Putamen (tissue), 1 donor: ENCODE data around the gene ZNF362.

ENCODE experiments used
- DNase-seq: peaks from one replicate; pipeline ENCODE4 v3.0.0-alpha.2; 2016; ENCODE audit warnings: low spot score

ZNF362 gene

GRCh38 chr1:33244809-33245186, 11.5 kb upstream of the ZNF362 start:
- DNase-seq = no peak

- DNase-seq = no peak
These were observed 10.1 kb upstream of the ZNF362 start for GRCh38 chr1:33246171-33246570.

GRCh38 chr1:33247545-33247944, 8.7 kb upstream of the ZNF362 start:
- DNase-seq = no peak

GRCh38 chr1:33248244-33248643, 8.0 kb upstream of the ZNF362 start:
- no peak for DNase-seq

GRCh38 chr1:33249422-33249821, 6.9 kb upstream of the ZNF362 start:
- DNase-seq = no peak

- no peak for DNase-seq
These were observed 6.1 kb upstream of the ZNF362 start for GRCh38 chr1:33250217-33250616.

GRCh38 chr1:33250724-33251123, 5.6 kb upstream of the ZNF362 start:
- no peak for DNase-seq

- no peak for DNase-seq
These were observed 1.8 kb upstream of the ZNF362 start for GRCh38 chr1:33254491-33254890.

- DNase-seq = peak; percentile 64
These were observed 708 bp upstream of the ZNF362 start for GRCh38 chr1:33255347-33256220.

GRCh38 chr1:33256221-33256470, 146 bp upstream of the ZNF362 start:
- no peak for DNase-seq

- DNase-seq = no peak
These were observed 997 bp downstream of the ZNF362 start for GRCh38 chr1:33257207-33257771.

GRCh38 chr1:33257772-33258712, 1.8 kb downstream of the ZNF362 start:
- no peak for DNase-seq

GRCh38 chr1:33258788-33259274, 2.5 kb downstream of the ZNF362 start:
- DNase-seq = no peak

- DNase-seq = no peak
These were observed 3.6 kb downstream of the ZNF362 start for GRCh38 chr1:33259879-33260278.

- no peak for DNase-seq
These were observed 4.1 kb downstream of the ZNF362 start for GRCh38 chr1:33260439-33260838.

- DNase-seq = no peak
These were observed 5.1 kb downstream of the ZNF362 start for GRCh38 chr1:33261344-33261743.

- DNase-seq = no peak
These were observed 7.7 kb downstream of the ZNF362 start for GRCh38 chr1:33263890-33264504.

- no peak for DNase-seq
These were observed 9.7 kb downstream of the ZNF362 start for GRCh38 chr1:33265780-33266605.

- no peak for DNase-seq
These were observed 10.5 kb downstream of the ZNF362 start for GRCh38 chr1:33266766-33267165.

GRCh38 chr1:33267468-33268205, 11.3 kb downstream of the ZNF362 start:
- no peak for DNase-seq

GRCh38 chr1:33268457-33268856, 12.2 kb downstream of the ZNF362 start:
- no peak for DNase-seq
